Endodermal cell (in vitro differentiated cells): ENCODE results near the gene IYD. TPM values are rescaled to one million over a fixed set of nuclear protein-coding genes. Genes with fewer than 3 reads are reported as not detected.

Experiments
- DNase-seq: peaks from one replicate; pipeline ENCODE4 v3.0.0-alpha.2; 2017
- H3K27ac ChIP-seq: 2 replicates; pipeline ENCODE4 v1.5.1; 2013; ENCODE audit warnings: mild to moderate bottlenecking, low read depth, low read length, moderate library complexity
- H3K27me3 ChIP-seq: 2 replicates; pipeline ENCODE4 v1.6.1; 2013; ENCODE audit warnings: mild to moderate bottlenecking, low read length, moderate library complexity; ENCODE audit not compliant: insufficient read depth, control insufficient read depth, poor library complexity, severe bottlenecking
- H3K36me3 ChIP-seq: 2 replicates; pipeline ENCODE4 v1.7.0; 2013; ENCODE audit warnings: mild to moderate bottlenecking, low read length, moderate library complexity; ENCODE audit not compliant: control insufficient read depth, insufficient read depth
- H3K4me1 ChIP-seq: one replicate; pipeline ENCODE4 v1.7.0; 2013; ENCODE audit warnings: low read length; ENCODE audit not compliant: control insufficient read depth, insufficient read depth
- H3K4me3 ChIP-seq: 2 replicates; pipeline ENCODE4 v1.5.1; 2013; ENCODE audit warnings: mild to moderate bottlenecking, low read length, moderate library complexity
- H3K9ac ChIP-seq: 2 replicates; pipeline ENCODE4 v1.6.1; 2013; ENCODE audit warnings: mild to moderate bottlenecking, low read length, moderate library complexity; ENCODE audit not compliant: poor library complexity, severe bottlenecking; ENCODE audit errors: extremely low read depth
- H3K9me3 ChIP-seq: 2 replicates; pipeline ENCODE4 v1.6.1; 2013; ENCODE audit warnings: mild to moderate bottlenecking, low read length, moderate library complexity; ENCODE audit not compliant: control insufficient read depth
- H3K27ac Mint-ChIP-seq: 2 replicates; pipeline ENCODE4 v1.8.0; 2020; ENCODE audit warnings: mixed read lengths
- H3K27me3 Mint-ChIP-seq: 2 replicates; pipeline ENCODE4 v1.8.0; 2021; ENCODE audit warnings: mild to moderate bottlenecking, mixed read lengths; ENCODE audit not compliant: insufficient read depth
- H3K36me3 Mint-ChIP-seq: 2 replicates; pipeline ENCODE4 v1.8.0; 2020; ENCODE audit warnings: low read depth, mixed read lengths
- H3K4me1 Mint-ChIP-seq: 2 replicates; pipeline ENCODE4 v1.8.0; 2020; ENCODE audit warnings: mixed read lengths
- H3K4me3 Mint-ChIP-seq: 2 replicates; pipeline ENCODE4 v1.8.0; 2020; ENCODE audit warnings: mild to moderate bottlenecking, moderate library complexity, mixed read lengths
- H3K9me3 Mint-ChIP-seq: 2 replicates; pipeline ENCODE4 v1.8.0; 2020; ENCODE audit warnings: mild to moderate bottlenecking, mixed read lengths
- CTCF ChIP-seq: fragments of 200-600 bp; sonication (generic); conservative IDR thresholded peaks from 2 replicates; pipeline ENCODE4 v1.5.0; 2021; ENCODE audit warnings: antibody characterized with exemption, mild to moderate bottlenecking
- WGBS, 2 experiments: methylation state at CpG; one replicate each; pipeline versions ENCODE4 v1.1.5 to v1.1.7; 2013; ENCODE audit warnings: missing lambda C conversion rate in 2 of 2, mixed read lengths in 1 of 2; ENCODE audit not compliant: insufficient coverage in 1 of 2, insufficient read length in 1 of 2; 5-methylcytosine and 5-hydroxymethylcytosine counted together
- total RNA-seq, 2 donors: library from RNA; stranded (reverse); fragmentation: NEBNext Ultra II Directional in 1 of 2; extraction: Animal tissue kit (Norgen Biotek cat#: 25700) in 1 of 2; gene quantifications; 2 replicates in 1 of 2; 3 replicates in 1 of 2; pipeline ENCODE4 v1.2.1, GENCODE V29; 2021

IYD gene
- total RNA-seq, 2 donors from 2014 or later = not detected

- H3K4me1 ChIP-seq = no peaks in the 10 kb centered on the region
- H3K9ac ChIP-seq = no peak overlapping the region
- no peak for TF ChIP-seq CTCF
- no peaks in the 10 kb centered on the region for H3K27me3 ChIP-seq
- WGBS, 2 experiments = 86 to 100% methylated on average over 1 to 3 of the region's 3 CpGs
- no peaks in the 10 kb centered on the region for H3K4me1 Mint-ChIP-seq
- H3K36me3 Mint-ChIP-seq = no peaks in the 10 kb centered on the region
- no peak overlapping the region for H3K4me3 ChIP-seq
- no peaks in the 10 kb centered on the region for H3K9me3 ChIP-seq
- H3K27me3 Mint-ChIP-seq = peaks cover 5% of the 10 kb centered on the region
- H3K27ac ChIP-seq = no peak overlapping the region
- H3K4me3 Mint-ChIP-seq = no peak overlapping the region
- H3K36me3 ChIP-seq = no peaks in the 10 kb centered on the region
- DNase-seq = no peak
- H3K9me3 Mint-ChIP-seq = peaks cover 6% of the 10 kb centered on the region
- no peak overlapping the region for H3K27ac Mint-ChIP-seq
These were observed 43.4 kb downstream of the IYD start for GRCh38 chr6:150412221-150412620.

GRCh38 chr6:150413198-150413597 lies 44.4 kb downstream of the IYD start:
- no peak overlapping the region for H3K9ac ChIP-seq
- DNase-seq = no peak
- Mint-ChIP-seq H3K27me3 (peaks cover 11% of the 10 kb centered on the region), H3K4me3 (no peak overlapping the region), H3K36me3 (no peaks in the 10 kb centered on the region), H3K4me1 (no peaks in the 10 kb centered on the region), H3K27ac (no peak overlapping the region), H3K9me3 (peaks cover 6% of the 10 kb centered on the region)
- no peaks in the 10 kb centered on the region for H3K36me3 ChIP-seq
- TF ChIP-seq CTCF = no peak
- H3K27ac ChIP-seq = no peak overlapping the region
- 38 to 51% methylated on average over 3 to 4 of the region's 4 CpGs for WGBS, 2 experiments
- no peaks in the 10 kb centered on the region for H3K27me3 ChIP-seq
- H3K4me3 ChIP-seq = no peak overlapping the region
- H3K4me1 ChIP-seq = no peaks in the 10 kb centered on the region
- no peaks in the 10 kb centered on the region for H3K9me3 ChIP-seq

GRCh38 chr6:150413781-150414281 lies 45.0 kb downstream of the IYD start:
- H3K4me3 Mint-ChIP-seq = no peak overlapping the region

More at GRCh38 chr6:150413781-150414281, 45.0 kb downstream of the IYD start:
- H3K4me3 ChIP-seq = no peak overlapping the region
- H3K36me3 ChIP-seq = no peaks in the 10 kb centered on the region
- Mint-ChIP-seq H3K27ac (no peak overlapping the region), H3K27me3 (peaks cover 11% of the 10 kb centered on the region), H3K9me3 (peaks cover 6% of the 10 kb centered on the region), H3K4me1 (peaks cover 3% of the 10 kb centered on the region), H3K36me3 (no peaks in the 10 kb centered on the region)
- WGBS, 2 experiments = 85 to 90% methylated on average over 2 to 3 of the region's 3 CpGs
- no peaks in the 10 kb centered on the region for H3K9me3 ChIP-seq
- no peak overlapping the region for H3K27ac ChIP-seq
- no peaks in the 10 kb centered on the region for H3K4me1 ChIP-seq
- DNase-seq = no peak
- H3K27me3 ChIP-seq = no peaks in the 10 kb centered on the region
- TF ChIP-seq CTCF = no peak
- no peak overlapping the region for H3K9ac ChIP-seq
